ENCODE results near the gene DHX16. TPM values are rescaled to one million over a fixed set of nuclear protein-coding genes. Genes with fewer than 3 reads are reported as not detected.

The DHX16 gene
- total RNA-seq, 1 experiment from 2014 or later: 44.5 TPM

DNA sequence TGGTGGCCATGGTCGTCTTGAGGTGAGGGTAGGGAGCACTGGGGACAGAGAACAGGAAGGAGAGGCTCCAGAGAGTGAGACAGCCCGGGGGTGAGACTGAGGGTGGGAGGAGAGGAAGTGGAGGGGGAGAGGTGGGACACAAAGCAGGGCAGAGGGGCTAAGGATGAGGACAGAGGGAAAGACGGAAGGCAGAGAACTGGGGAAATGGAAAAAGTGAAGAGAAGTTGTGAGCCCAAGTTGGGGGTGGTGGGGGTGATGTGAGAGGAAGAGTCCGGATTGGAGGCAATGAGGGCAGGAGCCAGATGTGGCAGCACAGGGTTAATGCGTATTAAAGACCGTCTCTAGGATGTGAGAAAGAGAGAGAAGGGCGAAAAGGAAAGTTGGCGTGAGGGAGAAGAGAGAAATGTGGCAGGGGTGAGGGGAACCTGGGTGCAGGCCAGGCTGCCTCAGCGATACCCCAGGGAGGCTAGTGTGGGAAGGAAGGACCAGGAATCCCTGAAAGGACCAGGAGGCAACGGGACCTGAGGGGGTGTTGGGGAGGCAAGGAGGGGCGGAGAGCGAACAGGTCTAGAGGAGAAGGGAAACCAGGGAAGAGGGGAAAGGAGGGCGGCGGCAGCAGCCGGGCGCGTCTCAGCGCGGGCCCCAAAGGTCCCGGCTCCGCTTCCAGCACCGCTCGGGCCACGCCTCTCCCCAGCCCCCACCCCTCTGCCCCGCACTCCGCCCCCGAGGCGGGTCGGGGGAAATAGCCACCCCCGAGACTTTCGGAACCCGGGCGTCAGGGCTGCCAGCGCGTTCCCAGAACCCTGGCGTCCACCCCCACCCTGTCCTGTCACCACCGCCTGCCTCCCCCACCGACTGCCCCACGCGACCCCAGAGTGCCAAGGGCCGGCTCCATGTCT lies 13.5 kb upstream of the DHX16 start, which contains the start of gene PPP1R18:
Gene PPP1R18 (minus strand): TSS at position 637 of the 899 bp plus-strand sequence. CDS start 627 bp downstream, at position 10.
- Histone ChIP-seq H3K27me3 (ENCODE audit: control insufficient read depth, insufficient read depth, low read length) (no peaks in the 10 kb centered on the region), H3K27ac (ENCODE audit: low read length) (peak within 1 kb of the TSS; percentile 94), H3K4me3 (ENCODE audit: low read depth in 2 of 2, low read length in 2 of 2) (peak within 1 kb of the TSS; percentile 85 to 96), H3K4me1 (ENCODE audit: control insufficient read depth, insufficient read depth, low read length) (peaks cover 38% of the 10 kb centered on the region), H3K36me3 (ENCODE audit: control insufficient read depth, insufficient read depth, low read length) (no peaks in the 10 kb centered on the region), H3K9me3 (ENCODE audit: control insufficient read depth, insufficient read depth, low read depth, low read length) (no peaks in the 10 kb centered on the region)
- in situ Hi-C loops (cut with HindIII; ENCODE audit: low pct_unique_long_range_greater_than_20kb, low sequenced_read_pairs): no loop called here
- DNase-seq (ENCODE audit: low read depth, low spot score) (no peak), ATAC-seq (peak; percentile 49)
- intact Hi-C loops (cut with micrococcal nuclease; ENCODE audit: unreplicated experiment): no loop called here
- TF ChIP-seq, protein P1, sequence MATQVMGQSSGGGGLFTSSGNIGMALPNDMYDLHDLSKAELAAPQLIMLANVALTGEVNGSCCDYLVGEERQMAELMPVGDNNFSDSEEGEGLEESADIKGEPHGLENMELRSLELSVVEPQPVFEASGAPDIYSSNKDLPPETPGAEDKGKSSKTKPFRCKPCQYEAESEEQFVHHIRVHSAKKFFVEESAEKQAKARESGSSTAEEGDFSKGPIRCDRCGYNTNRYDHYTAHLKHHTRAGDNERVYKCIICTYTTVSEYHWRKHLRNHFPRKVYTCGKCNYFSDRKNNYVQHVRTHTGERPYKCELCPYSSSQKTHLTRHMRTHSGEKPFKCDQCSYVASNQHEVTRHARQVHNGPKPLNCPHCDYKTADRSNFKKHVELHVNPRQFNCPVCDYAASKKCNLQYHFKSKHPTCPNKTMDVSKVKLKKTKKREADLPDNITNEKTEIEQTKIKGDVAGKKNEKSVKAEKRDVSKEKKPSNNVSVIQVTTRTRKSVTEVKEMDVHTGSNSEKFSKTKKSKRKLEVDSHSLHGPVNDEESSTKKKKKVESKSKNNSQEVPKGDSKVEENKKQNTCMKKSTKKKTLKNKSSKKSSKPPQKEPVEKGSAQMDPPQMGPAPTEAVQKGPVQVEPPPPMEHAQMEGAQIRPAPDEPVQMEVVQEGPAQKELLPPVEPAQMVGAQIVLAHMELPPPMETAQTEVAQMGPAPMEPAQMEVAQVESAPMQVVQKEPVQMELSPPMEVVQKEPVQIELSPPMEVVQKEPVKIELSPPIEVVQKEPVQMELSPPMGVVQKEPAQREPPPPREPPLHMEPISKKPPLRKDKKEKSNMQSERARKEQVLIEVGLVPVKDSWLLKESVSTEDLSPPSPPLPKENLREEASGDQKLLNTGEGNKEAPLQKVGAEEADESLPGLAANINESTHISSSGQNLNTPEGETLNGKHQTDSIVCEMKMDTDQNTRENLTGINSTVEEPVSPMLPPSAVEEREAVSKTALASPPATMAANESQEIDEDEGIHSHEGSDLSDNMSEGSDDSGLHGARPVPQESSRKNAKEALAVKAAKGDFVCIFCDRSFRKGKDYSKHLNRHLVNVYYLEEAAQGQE (IDR thresholded peaks at IDR 0.05; ENCODE audit: insufficient read depth in 1 of 2, low read depth in 2 of 2, low read length in 1 of 2): no peak
- TF ChIP-seq POLR2AphosphoS5 (IDR thresholded peaks at IDR 0.05; ENCODE audit: low read depth, low read length) (peak; percentile 22; the same call in 1 of the 2 replicates), SIN3A (IDR thresholded peaks at IDR 0.05; ENCODE audit: borderline replicate concordance, insufficient read depth, low read depth, low read length) (no peak; the same call in 1 of the 2 replicates), TCF7L2 (IDR thresholded peaks at IDR 0.05; ENCODE audit: low read depth, low read length) (no peak)
- TF ChIP-seq, protein P2, sequence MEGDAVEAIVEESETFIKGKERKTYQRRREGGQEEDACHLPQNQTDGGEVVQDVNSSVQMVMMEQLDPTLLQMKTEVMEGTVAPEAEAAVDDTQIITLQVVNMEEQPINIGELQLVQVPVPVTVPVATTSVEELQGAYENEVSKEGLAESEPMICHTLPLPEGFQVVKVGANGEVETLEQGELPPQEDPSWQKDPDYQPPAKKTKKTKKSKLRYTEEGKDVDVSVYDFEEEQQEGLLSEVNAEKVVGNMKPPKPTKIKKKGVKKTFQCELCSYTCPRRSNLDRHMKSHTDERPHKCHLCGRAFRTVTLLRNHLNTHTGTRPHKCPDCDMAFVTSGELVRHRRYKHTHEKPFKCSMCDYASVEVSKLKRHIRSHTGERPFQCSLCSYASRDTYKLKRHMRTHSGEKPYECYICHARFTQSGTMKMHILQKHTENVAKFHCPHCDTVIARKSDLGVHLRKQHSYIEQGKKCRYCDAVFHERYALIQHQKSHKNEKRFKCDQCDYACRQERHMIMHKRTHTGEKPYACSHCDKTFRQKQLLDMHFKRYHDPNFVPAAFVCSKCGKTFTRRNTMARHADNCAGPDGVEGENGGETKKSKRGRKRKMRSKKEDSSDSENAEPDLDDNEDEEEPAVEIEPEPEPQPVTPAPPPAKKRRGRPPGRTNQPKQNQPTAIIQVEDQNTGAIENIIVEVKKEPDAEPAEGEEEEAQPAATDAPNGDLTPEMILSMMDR (IDR thresholded peaks at IDR 0.05): no peak
- ChIA-PET CTCF (no interaction called here), POLR2A (no interaction called here)
- BruUV-seq (replicated peaks): no TSS peak

DNA sequence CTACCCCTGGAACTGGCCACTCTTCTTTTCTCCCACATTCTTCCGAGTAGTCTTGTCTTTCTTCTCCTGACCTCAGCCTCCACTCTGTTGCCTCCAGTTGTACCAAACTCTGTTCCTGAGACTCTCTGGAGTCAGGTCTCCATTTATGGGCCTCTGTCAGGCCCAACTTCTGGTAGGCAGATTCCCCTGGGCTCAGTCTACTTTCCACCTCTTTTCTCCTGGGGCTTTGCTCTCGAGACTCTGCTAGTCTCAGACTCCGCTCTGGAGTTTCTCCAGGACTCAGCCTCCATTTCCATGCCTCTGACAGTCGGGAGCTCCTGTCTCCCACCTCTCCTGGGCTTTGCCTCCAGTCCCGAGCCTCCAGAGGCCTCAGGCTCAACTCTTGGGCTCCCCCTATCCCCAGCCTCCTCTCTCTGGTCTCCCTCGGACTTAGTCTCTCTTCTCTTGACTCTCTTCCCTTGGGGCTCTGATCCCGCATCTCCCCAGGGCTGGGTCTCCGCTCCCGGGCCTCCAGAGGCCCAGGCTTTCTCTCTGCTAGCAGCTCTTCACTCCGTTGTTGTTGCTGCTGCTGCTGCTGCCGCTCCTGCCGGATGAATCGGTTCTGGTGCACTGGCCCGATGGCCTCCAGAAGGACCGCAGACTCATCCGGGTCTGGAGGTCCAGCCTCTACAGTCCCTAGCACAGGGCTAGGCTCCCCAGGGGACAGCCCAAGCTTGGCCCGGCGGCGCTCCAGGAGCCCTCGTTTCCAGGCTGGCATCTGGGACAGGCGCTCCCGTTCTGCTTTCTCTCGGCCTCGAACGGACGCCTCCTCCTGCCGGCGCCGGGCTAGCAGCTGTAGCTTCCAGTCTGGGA lies 12.6 kb upstream of the DHX16 start:
- Histone ChIP-seq H3K4me1 (ENCODE audit: control insufficient read depth, insufficient read depth, low read length) (peaks cover 38% of the 10 kb centered on the region), H3K9me3 (ENCODE audit: control insufficient read depth, insufficient read depth, low read depth, low read length) (no peaks in the 10 kb centered on the region), H3K36me3 (ENCODE audit: control insufficient read depth, insufficient read depth, low read length) (no peaks in the 10 kb centered on the region), H3K4me3 (ENCODE audit: low read depth in 2 of 2, low read length in 2 of 2) (peak overlapping the region; percentile 85 to 96), H3K27me3 (ENCODE audit: control insufficient read depth, insufficient read depth, low read length) (no peaks in the 10 kb centered on the region), H3K27ac (ENCODE audit: low read length) (peak overlapping the region; percentile 94)
- TSS peak; percentile 71 for BruUV-seq (replicated peaks)
- POLR2A ChIA-PET: no interaction called here
- CTCF ChIA-PET: no interaction called here
- intact Hi-C loops (cut with micrococcal nuclease; ENCODE audit: unreplicated experiment): no loop called here
- ATAC-seq (no peak), DNase-seq (ENCODE audit: low read depth, low spot score) (no peak)
- in situ Hi-C loops (cut with HindIII; ENCODE audit: low pct_unique_long_range_greater_than_20kb, low sequenced_read_pairs): no loop called here
- TF ChIP-seq, protein P2 (IDR thresholded peaks at IDR 0.05): peak; percentile 69
- TF ChIP-seq TCF7L2 (IDR thresholded peaks at IDR 0.05; ENCODE audit: low read depth, low read length): no peak
